DMS153 (cell line): ENCODE measurements around the gene FADS3.
"Not testable (repeated sequence)": the region's sequence is repeated elsewhere in the genome, so short reads cannot be mapped to it uniquely, and the experiment has no call there.

Experiments used
- DNase-seq: peaks from one replicate; lab custom pipeline; 2025; lab: John Stamatoyannopoulos, UW

FADS3 gene

GRCh38 chr11:61897387-61898246, 6.3 kb upstream of the FADS3 start:
- DNase-seq: peak; percentile 38

- no peak for DNase-seq
These were observed 5.5 kb upstream of the FADS3 start for GRCh38 chr11:61896665-61897386.

GRCh38 chr11:61895718-61896059, 4.3 kb upstream of the FADS3 start:
- DNase-seq: no peak

GRCh38 chr11:61895046-61895717, 3.8 kb upstream of the FADS3 start:
- no peak for DNase-seq

- no peak for DNase-seq
These were observed 2.6 kb upstream of the FADS3 start for GRCh38 chr11:61893981-61894380.

GRCh38 chr11:61892085-61892370, 683 bp upstream of the FADS3 start:
- no peak for DNase-seq

GRCh38 chr11:61890529-61891330, 615 bp downstream of the FADS3 start:
- DNase-seq: no peak

GRCh38 chr11:61889831-61890230, 1.5 kb downstream of the FADS3 start:
- DNase-seq: no peak

GRCh38 chr11:61888590-61888989, 2.8 kb downstream of the FADS3 start:
- DNase-seq: no peak

- DNase-seq: no peak
These were observed 3.4 kb downstream of the FADS3 start for GRCh38 chr11:61887839-61888494.

GRCh38 chr11:61886643-61887042, 4.7 kb downstream of the FADS3 start:
- DNase-seq: no peak

GRCh38 chr11:61885784-61886580, 5.4 kb downstream of the FADS3 start:
- DNase-seq: no peak

- DNase-seq: no peak
These were observed 6.1 kb downstream of the FADS3 start for GRCh38 chr11:61885166-61885778.

GRCh38 chr11:61883947-61884346, 7.4 kb downstream of the FADS3 start:
- no peak for DNase-seq

GRCh38 chr11:61883327-61883726, 8.0 kb downstream of the FADS3 start:
- no peak for DNase-seq

- DNase-seq: no peak
These were observed 8.5 kb downstream of the FADS3 start for GRCh38 chr11:61882879-61883278.

- not testable (repeated sequence) for DNase-seq
These were observed 9.1 kb downstream of the FADS3 start for GRCh38 chr11:61882267-61882666.

GRCh38 chr11:61881397-61881796, 9.9 kb downstream of the FADS3 start:
- DNase-seq: no peak

GRCh38 chr11:61880454-61880853, 10.9 kb downstream of the FADS3 start:
- no peak for DNase-seq

GRCh38 chr11:61880031-61880430, 11.3 kb downstream of the FADS3 start:
- no peak for DNase-seq
